Measurements from ENCODE around the gene PLXNB2. TPM values are rescaled to one million over a fixed set of nuclear protein-coding genes. Genes with fewer than 3 reads are reported as not detected.

PLXNB2 gene
- total RNA-seq, 4 donors from 2014 or later, result 44.7 to 208 (median 126) TPM

GRCh38 chr22:50247748-50248147 is 59.7 kb downstream of the PLXNB2 start:
- Histone ChIP-seq H3K27me3 (no peaks in the 10 kb centered on the region), H3K4me1 (peaks cover 6 to 36% of the 10 kb centered on the region in 2 donors), H3K9me3 (no peaks in the 10 kb centered on the region), H3K36me3 (no peaks in the 10 kb centered on the region), H3K4me3 (no peak overlapping the region), H3K27ac (no peak overlapping the region)
- TF ChIP-seq CTCF (IDR thresholded peaks at IDR 0.05), result no peak
- no peak for TF ChIP-seq POLR2A (IDR thresholded peaks at IDR 0.05)
- intact Hi-C loops (cut with DNase I; ENCODE audit: low total_unique reads), result no loop called here
- no peak for DNase-seq

GRCh38 chr22:50246242-50247175 is 60.9 kb downstream of the PLXNB2 start:
- Histone ChIP-seq H3K36me3 (no peaks in the 10 kb centered on the region), H3K4me3 (no peak overlapping the region), H3K27me3 (no peaks in the 10 kb centered on the region), H3K9me3 (no peaks in the 10 kb centered on the region), H3K27ac (peak overlapping the region in 1 of 2 donors; percentile 93), H3K4me1 (peaks cover 9 to 48% of the 10 kb centered on the region in 2 donors)
- no peak for DNase-seq
- intact Hi-C loops (cut with DNase I; ENCODE audit: low total_unique reads), result no loop called here
- TF ChIP-seq POLR2A (IDR thresholded peaks at IDR 0.05), result no peak
- no peak for TF ChIP-seq CTCF (IDR thresholded peaks at IDR 0.05)

GRCh38 chr22:50245214-50246072 is 62.0 kb downstream of the PLXNB2 start:
- no peaks in the 10 kb centered on the region for H3K27me3 ChIP-seq
- H3K27ac ChIP-seq, result peak overlapping the region; percentile 77 to 93
- intact Hi-C loops (cut with DNase I; ENCODE audit: low total_unique reads), result no loop called here
- H3K9me3 ChIP-seq, result no peaks in the 10 kb centered on the region
- H3K36me3 ChIP-seq, result no peaks in the 10 kb centered on the region
- peaks cover 8 to 49% of the 10 kb centered on the region in 2 donors for H3K4me1 ChIP-seq
- DNase-seq, result no peak
- no peak for TF ChIP-seq POLR2A (IDR thresholded peaks at IDR 0.05)
- no peak for TF ChIP-seq CTCF (IDR thresholded peaks at IDR 0.05)
- peak overlapping the region; percentile 67 to 87 for H3K4me3 ChIP-seq

- H3K36me3 ChIP-seq, result no peaks in the 10 kb centered on the region
- intact Hi-C loops (cut with DNase I; ENCODE audit: low total_unique reads), result no loop called here
- no peaks in the 10 kb centered on the region for H3K27me3 ChIP-seq
- DNase-seq, result peak; percentile 94
- peak within 1 kb of the TSS; percentile 77 to 93 for H3K27ac ChIP-seq
- no peaks in the 10 kb centered on the region for H3K9me3 ChIP-seq
- H3K4me3 ChIP-seq, result peak within 1 kb of the TSS; percentile 67 to 87
- H3K4me1 ChIP-seq, result peaks cover 3 to 41% of the 10 kb centered on the region in 2 donors
- TF ChIP-seq POLR2A (IDR thresholded peaks at IDR 0.05), result peak; percentile 24 to 86
- peak in 3 of 4 experiments; percentile 19 to 44 (median 23) for TF ChIP-seq CTCF (IDR thresholded peaks at IDR 0.05)
These were observed 62.8 kb downstream of the PLXNB2 start, which contains the start of gene TUBGCP6 for GRCh38 chr22:50244420-50245213. TUBGCP6 (minus strand) TSS chr22:50245023; CDS start chr22:50244459, 564 bp downstream.
